ENCODE results near the gene USP34. TPM values are rescaled to one million over a fixed set of nuclear protein-coding genes. Genes with fewer than 3 reads are reported as not detected.

The USP34 gene
- total RNA-seq, 1 experiment from 2014 or later, result 91.4 TPM

DNA sequence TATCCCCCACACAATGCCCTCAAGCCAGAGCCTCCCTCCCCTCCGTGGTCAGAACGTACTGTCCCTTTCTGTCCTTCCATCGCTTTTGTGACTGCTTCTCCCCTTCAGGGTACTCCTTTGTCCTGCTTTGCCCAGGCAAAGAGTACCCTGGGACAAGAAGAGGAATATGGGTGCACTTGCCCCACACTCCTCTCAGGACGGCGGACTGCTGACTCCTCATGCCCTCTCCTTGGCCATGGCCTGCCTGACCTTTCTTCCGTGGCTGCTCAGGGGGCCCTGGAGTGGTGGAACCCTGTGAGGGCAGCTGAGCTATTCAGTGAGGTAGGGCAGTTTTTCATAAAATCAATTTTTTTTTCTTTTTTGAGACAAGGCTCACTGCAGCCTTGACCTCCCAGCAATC lies 290.2 kb downstream of the USP34 start:
- no peaks in the 10 kb centered on the region for H3K9me3 ChIP-seq (ENCODE audit: control insufficient read depth, insufficient read depth, low read depth, low read length)
- peaks cover 31% of the 10 kb centered on the region for H3K4me1 ChIP-seq (ENCODE audit: control insufficient read depth, insufficient read depth, low read length)
- no peak for DNase-seq (ENCODE audit: low read depth, low spot score)
- H3K27ac ChIP-seq (ENCODE audit: low read length), result peak overlapping the region; percentile 18; the same call in 1 of the 2 replicates
- no TSS peak for BruUV-seq (replicated peaks)
- no peak overlapping the region for H3K4me3 ChIP-seq (ENCODE audit: low read depth in 2 of 2, low read length in 2 of 2)
- CTCF ChIA-PET, result no interaction called here
- in situ Hi-C loops (cut with HindIII; ENCODE audit: low pct_unique_long_range_greater_than_20kb, low sequenced_read_pairs) (no loop called here), intact Hi-C loops (cut with micrococcal nuclease; ENCODE audit: unreplicated experiment) (no loop called here)
- H3K36me3 ChIP-seq (ENCODE audit: control insufficient read depth, insufficient read depth, low read length), result peaks cover 29% of the 10 kb centered on the region
- POLR2A ChIA-PET, result no interaction called here
- TF ChIP-seq SIN3A (IDR thresholded peaks at IDR 0.05; ENCODE audit: borderline replicate concordance, insufficient read depth, low read depth, low read length) (no peak), POLR2AphosphoS5 (IDR thresholded peaks at IDR 0.05; ENCODE audit: low read depth, low read length) (no peak), TCF7L2 (IDR thresholded peaks at IDR 0.05; ENCODE audit: low read depth, low read length) (no peak)
- TF ChIP-seq, protein P1, sequence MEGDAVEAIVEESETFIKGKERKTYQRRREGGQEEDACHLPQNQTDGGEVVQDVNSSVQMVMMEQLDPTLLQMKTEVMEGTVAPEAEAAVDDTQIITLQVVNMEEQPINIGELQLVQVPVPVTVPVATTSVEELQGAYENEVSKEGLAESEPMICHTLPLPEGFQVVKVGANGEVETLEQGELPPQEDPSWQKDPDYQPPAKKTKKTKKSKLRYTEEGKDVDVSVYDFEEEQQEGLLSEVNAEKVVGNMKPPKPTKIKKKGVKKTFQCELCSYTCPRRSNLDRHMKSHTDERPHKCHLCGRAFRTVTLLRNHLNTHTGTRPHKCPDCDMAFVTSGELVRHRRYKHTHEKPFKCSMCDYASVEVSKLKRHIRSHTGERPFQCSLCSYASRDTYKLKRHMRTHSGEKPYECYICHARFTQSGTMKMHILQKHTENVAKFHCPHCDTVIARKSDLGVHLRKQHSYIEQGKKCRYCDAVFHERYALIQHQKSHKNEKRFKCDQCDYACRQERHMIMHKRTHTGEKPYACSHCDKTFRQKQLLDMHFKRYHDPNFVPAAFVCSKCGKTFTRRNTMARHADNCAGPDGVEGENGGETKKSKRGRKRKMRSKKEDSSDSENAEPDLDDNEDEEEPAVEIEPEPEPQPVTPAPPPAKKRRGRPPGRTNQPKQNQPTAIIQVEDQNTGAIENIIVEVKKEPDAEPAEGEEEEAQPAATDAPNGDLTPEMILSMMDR (IDR thresholded peaks at IDR 0.05), result no peak
- TF ChIP-seq, protein P2, sequence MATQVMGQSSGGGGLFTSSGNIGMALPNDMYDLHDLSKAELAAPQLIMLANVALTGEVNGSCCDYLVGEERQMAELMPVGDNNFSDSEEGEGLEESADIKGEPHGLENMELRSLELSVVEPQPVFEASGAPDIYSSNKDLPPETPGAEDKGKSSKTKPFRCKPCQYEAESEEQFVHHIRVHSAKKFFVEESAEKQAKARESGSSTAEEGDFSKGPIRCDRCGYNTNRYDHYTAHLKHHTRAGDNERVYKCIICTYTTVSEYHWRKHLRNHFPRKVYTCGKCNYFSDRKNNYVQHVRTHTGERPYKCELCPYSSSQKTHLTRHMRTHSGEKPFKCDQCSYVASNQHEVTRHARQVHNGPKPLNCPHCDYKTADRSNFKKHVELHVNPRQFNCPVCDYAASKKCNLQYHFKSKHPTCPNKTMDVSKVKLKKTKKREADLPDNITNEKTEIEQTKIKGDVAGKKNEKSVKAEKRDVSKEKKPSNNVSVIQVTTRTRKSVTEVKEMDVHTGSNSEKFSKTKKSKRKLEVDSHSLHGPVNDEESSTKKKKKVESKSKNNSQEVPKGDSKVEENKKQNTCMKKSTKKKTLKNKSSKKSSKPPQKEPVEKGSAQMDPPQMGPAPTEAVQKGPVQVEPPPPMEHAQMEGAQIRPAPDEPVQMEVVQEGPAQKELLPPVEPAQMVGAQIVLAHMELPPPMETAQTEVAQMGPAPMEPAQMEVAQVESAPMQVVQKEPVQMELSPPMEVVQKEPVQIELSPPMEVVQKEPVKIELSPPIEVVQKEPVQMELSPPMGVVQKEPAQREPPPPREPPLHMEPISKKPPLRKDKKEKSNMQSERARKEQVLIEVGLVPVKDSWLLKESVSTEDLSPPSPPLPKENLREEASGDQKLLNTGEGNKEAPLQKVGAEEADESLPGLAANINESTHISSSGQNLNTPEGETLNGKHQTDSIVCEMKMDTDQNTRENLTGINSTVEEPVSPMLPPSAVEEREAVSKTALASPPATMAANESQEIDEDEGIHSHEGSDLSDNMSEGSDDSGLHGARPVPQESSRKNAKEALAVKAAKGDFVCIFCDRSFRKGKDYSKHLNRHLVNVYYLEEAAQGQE (IDR thresholded peaks at IDR 0.05; ENCODE audit: insufficient read depth in 1 of 2, low read depth in 2 of 2, low read length in 1 of 2), result no peak
- H3K27me3 ChIP-seq (ENCODE audit: control insufficient read depth, insufficient read depth, low read length), result no peaks in the 10 kb centered on the region
- ATAC-seq, result no peak

DNA sequence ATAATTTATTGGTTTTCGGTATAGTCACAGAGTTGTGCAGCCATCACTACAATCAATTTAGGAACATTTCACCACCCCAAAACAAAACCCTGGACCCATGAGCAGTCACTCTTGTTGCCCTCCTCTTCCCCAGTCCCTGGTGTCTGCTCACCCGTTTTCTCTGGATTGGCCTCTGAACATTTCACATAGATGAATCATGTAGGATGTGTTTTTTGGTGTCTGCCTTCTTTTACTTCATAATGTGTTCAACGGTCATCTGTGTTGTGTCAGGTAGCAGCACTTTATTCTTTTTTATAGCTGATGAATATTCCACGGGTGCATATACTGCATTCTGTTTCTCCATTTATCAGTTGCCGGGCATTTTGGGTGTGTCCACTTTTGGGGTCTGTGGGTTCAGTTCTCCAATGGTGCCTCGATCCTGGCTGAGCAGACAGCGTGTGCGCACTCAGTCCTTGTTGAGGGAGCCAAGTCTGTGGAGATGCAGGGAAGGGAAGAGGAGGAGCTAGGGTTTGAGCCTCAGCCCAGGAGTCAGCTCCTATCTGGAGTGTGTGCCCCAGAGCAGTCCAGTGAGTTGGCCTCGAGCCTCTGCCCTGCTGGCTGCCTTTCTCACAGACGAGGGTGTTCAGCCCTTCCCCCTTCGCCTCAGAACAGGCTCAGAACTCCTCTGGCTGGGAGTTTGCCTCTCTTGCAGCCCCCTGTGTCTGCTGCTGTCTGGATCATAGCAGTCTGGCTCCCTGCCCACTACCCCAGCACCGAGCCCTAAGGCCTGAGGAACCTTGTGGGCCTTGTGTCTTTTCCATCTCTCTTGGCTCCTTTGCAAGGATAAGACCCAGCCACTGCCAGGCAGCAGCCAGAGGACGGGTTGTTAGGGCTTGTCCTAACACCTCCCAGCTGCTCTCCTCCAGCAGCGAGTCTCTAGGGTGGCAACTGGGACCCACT lies 290.9 kb downstream of the USP34 start:
- no TSS peak for BruUV-seq (replicated peaks)
- peaks cover 31% of the 10 kb centered on the region for H3K4me1 ChIP-seq (ENCODE audit: control insufficient read depth, insufficient read depth, low read length)
- in situ Hi-C loops (cut with HindIII; ENCODE audit: low pct_unique_long_range_greater_than_20kb, low sequenced_read_pairs), result no loop called here
- intact Hi-C loops (cut with micrococcal nuclease; ENCODE audit: unreplicated experiment), result no loop called here
- ATAC-seq, result no peak
- peak overlapping the region; percentile 45 for H3K27ac ChIP-seq (ENCODE audit: low read length)
- H3K9me3 ChIP-seq (ENCODE audit: control insufficient read depth, insufficient read depth, low read depth, low read length), result no peaks in the 10 kb centered on the region
- peak overlapping the region; percentile 26 to 67 for H3K4me3 ChIP-seq (ENCODE audit: low read depth in 2 of 2, low read length in 2 of 2)
- no peak for TF ChIP-seq TCF7L2 (IDR thresholded peaks at IDR 0.05; ENCODE audit: low read depth, low read length)
- TF ChIP-seq, protein P1 (IDR thresholded peaks at IDR 0.05), result no peak
- TF ChIP-seq SIN3A (IDR thresholded peaks at IDR 0.05; ENCODE audit: borderline replicate concordance, insufficient read depth, low read depth, low read length), result no peak
- TF ChIP-seq POLR2AphosphoS5 (IDR thresholded peaks at IDR 0.05; ENCODE audit: low read depth, low read length), result no peak
- TF ChIP-seq, protein P2 (IDR thresholded peaks at IDR 0.05; ENCODE audit: insufficient read depth in 1 of 2, low read depth in 2 of 2, low read length in 1 of 2), result no peak
- no peaks in the 10 kb centered on the region for H3K27me3 ChIP-seq (ENCODE audit: control insufficient read depth, insufficient read depth, low read length)
- DNase-seq (ENCODE audit: low read depth, low spot score), result no peak
- peaks cover 22% of the 10 kb centered on the region for H3K36me3 ChIP-seq (ENCODE audit: control insufficient read depth, insufficient read depth, low read length)
- CTCF ChIA-PET, result no interaction called here
- POLR2A ChIA-PET, result no interaction called here
